ENCODE results near the gene CCR7. TPM values are rescaled to one million over a fixed set of nuclear protein-coding genes. Genes with fewer than 3 reads are reported as not detected.

The CCR7 gene
- total and polyA plus RNA-seq, 7 donors, result 0.08 to 0.24 (median 0.20) TPM; not detected in 1

DNA sequence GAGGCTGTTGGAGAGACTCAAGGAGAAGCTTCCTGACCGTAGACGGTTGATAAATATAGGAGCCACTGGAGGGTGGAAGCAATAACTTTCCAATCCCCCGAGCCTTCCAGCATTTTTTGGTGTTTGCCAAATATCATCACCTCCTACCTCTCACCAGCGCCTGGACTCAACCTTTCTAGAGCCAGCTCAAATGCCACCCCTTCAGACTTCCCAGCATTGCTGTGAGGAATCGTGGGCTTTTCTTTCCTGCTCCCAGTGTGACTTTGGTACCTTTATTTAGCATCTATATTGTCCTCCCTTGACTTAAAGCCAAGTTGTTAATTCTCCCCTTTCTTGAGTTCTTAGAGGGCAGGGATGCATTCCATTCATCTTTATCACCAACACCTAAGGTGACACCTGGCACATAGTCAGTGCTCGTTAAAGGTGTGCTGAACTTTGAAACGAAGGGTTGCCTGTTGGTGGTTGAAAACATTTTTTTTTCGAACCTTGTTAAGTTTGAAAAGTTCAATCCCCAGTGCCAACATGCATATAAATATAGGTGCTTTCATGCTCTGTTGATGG is 35.3 kb upstream of the CCR7 start:
- DNase-seq (no peak), ATAC-seq (no peak)
- TF ChIP-seq, protein P1, sequence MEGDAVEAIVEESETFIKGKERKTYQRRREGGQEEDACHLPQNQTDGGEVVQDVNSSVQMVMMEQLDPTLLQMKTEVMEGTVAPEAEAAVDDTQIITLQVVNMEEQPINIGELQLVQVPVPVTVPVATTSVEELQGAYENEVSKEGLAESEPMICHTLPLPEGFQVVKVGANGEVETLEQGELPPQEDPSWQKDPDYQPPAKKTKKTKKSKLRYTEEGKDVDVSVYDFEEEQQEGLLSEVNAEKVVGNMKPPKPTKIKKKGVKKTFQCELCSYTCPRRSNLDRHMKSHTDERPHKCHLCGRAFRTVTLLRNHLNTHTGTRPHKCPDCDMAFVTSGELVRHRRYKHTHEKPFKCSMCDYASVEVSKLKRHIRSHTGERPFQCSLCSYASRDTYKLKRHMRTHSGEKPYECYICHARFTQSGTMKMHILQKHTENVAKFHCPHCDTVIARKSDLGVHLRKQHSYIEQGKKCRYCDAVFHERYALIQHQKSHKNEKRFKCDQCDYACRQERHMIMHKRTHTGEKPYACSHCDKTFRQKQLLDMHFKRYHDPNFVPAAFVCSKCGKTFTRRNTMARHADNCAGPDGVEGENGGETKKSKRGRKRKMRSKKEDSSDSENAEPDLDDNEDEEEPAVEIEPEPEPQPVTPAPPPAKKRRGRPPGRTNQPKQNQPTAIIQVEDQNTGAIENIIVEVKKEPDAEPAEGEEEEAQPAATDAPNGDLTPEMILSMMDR (IDR thresholded peaks at IDR 0.05), result no peak
- no peaks in the 10 kb centered on the region for H3K9me3 ChIP-seq
- no peaks in the 10 kb centered on the region for H3K36me3 ChIP-seq (ENCODE audit: insufficient read depth in 1 of 2, low read depth in 1 of 2)
- H3K4me3 ChIP-seq, result no peak overlapping the region
- H3K27me3 ChIP-seq (ENCODE audit: insufficient read depth in 3 of 3, low read length in 2 of 3), result no peaks in the 10 kb centered on the region
- no peaks in the 10 kb centered on the region for H3K4me1 ChIP-seq
- H3K27ac ChIP-seq, result no peak overlapping the region
- intact Hi-C loops (cut with DNase I), result no loop called here
- WGBS, 3 donors, result 68 to 79% (median 74%) methylated on average over 8 of the region's 8 CpGs

- TF ChIP-seq, protein P1 (IDR thresholded peaks at IDR 0.05), result no peak
- Histone ChIP-seq H3K36me3 (ENCODE audit: insufficient read depth in 1 of 2, low read depth in 1 of 2) (no peaks in the 10 kb centered on the region), H3K4me1 (no peaks in the 10 kb centered on the region), H3K4me3 (no peak overlapping the region), H3K27ac (no peak overlapping the region), H3K9me3 (no peaks in the 10 kb centered on the region), H3K27me3 (ENCODE audit: insufficient read depth in 3 of 3, low read length in 2 of 3) (no peaks in the 10 kb centered on the region)
- DNase-seq, result no peak
- 54 to 66% (median 58%) methylated on average over 7 of the region's 7 CpGs for WGBS, 3 donors
- intact Hi-C loops (cut with DNase I), result no loop called here
- no peak for ATAC-seq
Measured at GRCh38 chr17:40599468-40599763, 34.1 kb upstream of the CCR7 start.

GRCh38 chr17:40598619-40599467 is 33.6 kb upstream of the CCR7 start:
- Histone ChIP-seq H3K4me1 (no peaks in the 10 kb centered on the region), H3K27me3 (ENCODE audit: insufficient read depth in 3 of 3, low read length in 2 of 3) (no peaks in the 10 kb centered on the region), H3K9me3 (no peaks in the 10 kb centered on the region), H3K27ac (peak overlapping the region; percentile 50), H3K36me3 (ENCODE audit: insufficient read depth in 1 of 2, low read depth in 1 of 2) (no peaks in the 10 kb centered on the region), H3K4me3 (no peak overlapping the region)
- TF ChIP-seq, protein P1 (IDR thresholded peaks at IDR 0.05), result no peak
- DNase-seq (peak in 1 of 2 donors; percentile 64), ATAC-seq (peak in 2 of 4 donors; percentile 34 to 50)
- intact Hi-C loops (cut with DNase I), result no loop called here
- 65 to 71% (median 67%) methylated on average over 20 of the region's 20 CpGs for WGBS, 3 donors

DNA sequence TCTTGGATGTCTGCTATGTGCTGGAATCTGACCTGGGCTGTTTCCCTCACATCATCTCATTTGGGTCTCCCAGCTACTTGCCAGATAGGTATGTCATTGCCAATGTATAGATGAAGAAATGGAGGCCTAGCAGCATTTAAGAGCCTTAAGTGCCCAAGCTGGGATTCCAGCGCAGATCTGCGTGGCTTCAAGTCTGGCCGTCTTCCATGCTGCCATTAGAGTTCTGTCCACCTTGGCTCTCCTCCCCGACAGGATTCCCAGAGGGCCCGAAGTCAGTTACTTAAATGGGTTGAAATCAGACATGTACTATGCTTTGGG is 33.0 kb upstream of the CCR7 start:
- intact Hi-C loops (cut with DNase I), result no loop called here
- H3K27me3 ChIP-seq (ENCODE audit: insufficient read depth in 3 of 3, low read length in 2 of 3), result no peaks in the 10 kb centered on the region
- H3K4me3 ChIP-seq, result no peak overlapping the region
- H3K4me1 ChIP-seq, result no peaks in the 10 kb centered on the region
- peak overlapping the region; percentile 50 for H3K27ac ChIP-seq
- ATAC-seq (no peak), DNase-seq (no peak)
- H3K36me3 ChIP-seq (ENCODE audit: insufficient read depth in 1 of 2, low read depth in 1 of 2), result no peaks in the 10 kb centered on the region
- WGBS, 3 donors, result 72 to 81% (median 81%) methylated on average over 5 of the region's 5 CpGs
- TF ChIP-seq, protein P1 (IDR thresholded peaks at IDR 0.05), result no peak
- H3K9me3 ChIP-seq, result no peaks in the 10 kb centered on the region
